ENCODE results near the gene CDK11A.
"Not testable (repeated sequence)": the region's sequence is repeated elsewhere in the genome, so short reads cannot be mapped to it uniquely, and the experiment has no call there.

GRCh38 chr1:1699061-1699460 lies 25.1 kb downstream of the CDK11A start:
- TF ChIP-seq CTCF (IDR thresholded peaks at IDR 0.05); POLR2A (IDR thresholded peaks at IDR 0.05; ENCODE audit: low read depth); POLR2AphosphoS5 (IDR thresholded peaks at IDR 0.05); EP300 (IDR thresholded peaks at IDR 0.05): not testable (repeated sequence)

All from esophagus muscularis mucosa (tissue), 4 donors.